ENCODE measurements around the gene DDX5.
"Not testable (repeated sequence)": the region's sequence is repeated elsewhere in the genome, so short reads cannot be mapped to it uniquely, and the experiment has no call there.

The DDX5 gene

GRCh38 chr17:64492481-64493109 is 13.5 kb downstream of the DDX5 start:
- DNase-seq (ENCODE audit: low spot score), result no peak

GRCh38 chr17:64491994-64492393 is 14.1 kb downstream of the DDX5 start:
- DNase-seq (ENCODE audit: low spot score), result no peak

- peak; percentile 16 for DNase-seq (ENCODE audit: low spot score)
These were observed 14.8 kb downstream of the DDX5 start for GRCh38 chr17:64491034-64491860.

GRCh38 chr17:64488301-64488700 is 17.8 kb downstream of the DDX5 start:
- no peak for DNase-seq (ENCODE audit: low spot score)

- no peak for DNase-seq (ENCODE audit: low spot score)
These were observed 21.7 kb downstream of the DDX5 start for GRCh38 chr17:64484380-64484779.

GRCh38 chr17:64480951-64481350 is 25.1 kb downstream of the DDX5 start:
- DNase-seq (ENCODE audit: low spot score), result no peak

GRCh38 chr17:64477849-64478248 is 28.2 kb downstream of the DDX5 start:
- DNase-seq (ENCODE audit: low spot score), result no peak

- no peak for DNase-seq (ENCODE audit: low spot score)
These were observed 33.5 kb downstream of the DDX5 start for GRCh38 chr17:64472564-64472963.

- no peak for DNase-seq (ENCODE audit: low spot score)
These were observed 34.6 kb downstream of the DDX5 start for GRCh38 chr17:64471440-64471839.

GRCh38 chr17:64470625-64471024 is 35.5 kb downstream of the DDX5 start:
- DNase-seq (ENCODE audit: low spot score), result no peak

GRCh38 chr17:64466834-64467233 is 39.3 kb downstream of the DDX5 start:
- DNase-seq (ENCODE audit: low spot score), result not testable (repeated sequence)

- no peak for DNase-seq (ENCODE audit: low spot score)
These were observed 39.9 kb downstream of the DDX5 start for GRCh38 chr17:64466019-64466735.

GRCh38 chr17:64461788-64462187 is 44.3 kb downstream of the DDX5 start:
- DNase-seq (ENCODE audit: low spot score), result no peak

GRCh38 chr17:64460955-64461354 is 45.1 kb downstream of the DDX5 start:
- no peak for DNase-seq (ENCODE audit: low spot score)

GRCh38 chr17:64459818-64460217 is 46.3 kb downstream of the DDX5 start:
- DNase-seq (ENCODE audit: low spot score), result not testable (repeated sequence)

GRCh38 chr17:64459284-64459747 is 46.8 kb downstream of the DDX5 start:
- DNase-seq (ENCODE audit: low spot score), result no peak

GRCh38 chr17:64458756-64459155 is 47.3 kb downstream of the DDX5 start:
- no peak for DNase-seq (ENCODE audit: low spot score)

GRCh38 chr17:64457156-64457555 is 48.9 kb downstream of the DDX5 start:
- no peak for DNase-seq (ENCODE audit: low spot score)

- no peak for DNase-seq (ENCODE audit: low spot score)
These were observed 49.9 kb downstream of the DDX5 start for GRCh38 chr17:64455993-64456885.

- DNase-seq (ENCODE audit: low spot score), result no peak
These were observed 56.5 kb downstream of the DDX5 start for GRCh38 chr17:64449545-64449944.

- DNase-seq (ENCODE audit: low spot score), result peak; percentile 71
These were observed 57.2 kb downstream of the DDX5 start, which contains the start of gene MILR1 for GRCh38 chr17:64448665-64449512. TSS of gene MILR1 (plus strand) at chr17:64449115. CDS start at chr17:64449169, 54 bp downstream.

Data from Ammon's horn (tissue), 1 donor.